ENCODE results near the gene B3GAT1.

B3GAT1 gene

DNA sequence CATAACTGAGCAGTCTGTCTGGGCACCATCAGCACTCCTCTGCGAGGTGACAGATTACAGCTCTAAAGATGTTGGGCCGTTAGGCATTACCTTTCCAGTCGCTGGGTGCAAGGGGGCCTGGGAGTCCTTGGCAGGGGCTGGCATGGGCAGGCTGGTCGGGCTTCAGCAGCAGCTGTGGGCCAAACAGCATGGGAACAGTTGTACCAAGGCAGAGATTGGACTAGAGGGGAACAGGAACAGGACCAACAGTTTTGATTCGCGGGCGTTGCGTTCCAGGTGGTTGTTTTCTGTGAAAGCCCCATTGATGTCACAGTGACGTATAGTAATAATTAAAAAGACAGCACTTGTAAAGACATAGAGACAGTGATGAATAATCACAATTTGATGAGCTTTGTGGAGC lies 25.8 kb upstream of the B3GAT1 start:
- Histone ChIP-seq H3K27ac (ENCODE audit: low read length) (no peak overlapping the region), H2AFZ (ENCODE audit: low read length) (no peak overlapping the region), H3K9me3 (replicated peaks; ENCODE audit: insufficient read depth, low read length) (no peaks in the 10 kb centered on the region), H3K27me3 (replicated peaks; ENCODE audit: insufficient read depth, low read length) (no peaks in the 10 kb centered on the region), H3K9ac (ENCODE audit: low read length) (no peak overlapping the region), H3K4me1 (ENCODE audit: low read length) (no peaks in the 10 kb centered on the region), H3K4me3 (ENCODE audit: low read length) (no peak overlapping the region), H3F3A (ENCODE audit: insufficient read depth, low read length) (no peaks in the 10 kb centered on the region), H3K36me3 (replicated peaks; ENCODE audit: insufficient read depth, low read length) (no peaks in the 10 kb centered on the region), H3K9me2 (replicated peaks; ENCODE audit: insufficient read depth, low read length) (no peaks in the 10 kb centered on the region), H3K79me2 (ENCODE audit: low read length) (no peaks in the 10 kb centered on the region), H3K4me2 (ENCODE audit: low read depth, low read length) (no peak overlapping the region), H4K20me1 (ENCODE audit: insufficient read depth, low read length) (no peaks in the 10 kb centered on the region)
- TF ChIP-seq EZH2phosphoT487 (IDR thresholded peaks at IDR 0.05; ENCODE audit: low read length) = no peak
- TF ChIP-seq, protein P1, sequence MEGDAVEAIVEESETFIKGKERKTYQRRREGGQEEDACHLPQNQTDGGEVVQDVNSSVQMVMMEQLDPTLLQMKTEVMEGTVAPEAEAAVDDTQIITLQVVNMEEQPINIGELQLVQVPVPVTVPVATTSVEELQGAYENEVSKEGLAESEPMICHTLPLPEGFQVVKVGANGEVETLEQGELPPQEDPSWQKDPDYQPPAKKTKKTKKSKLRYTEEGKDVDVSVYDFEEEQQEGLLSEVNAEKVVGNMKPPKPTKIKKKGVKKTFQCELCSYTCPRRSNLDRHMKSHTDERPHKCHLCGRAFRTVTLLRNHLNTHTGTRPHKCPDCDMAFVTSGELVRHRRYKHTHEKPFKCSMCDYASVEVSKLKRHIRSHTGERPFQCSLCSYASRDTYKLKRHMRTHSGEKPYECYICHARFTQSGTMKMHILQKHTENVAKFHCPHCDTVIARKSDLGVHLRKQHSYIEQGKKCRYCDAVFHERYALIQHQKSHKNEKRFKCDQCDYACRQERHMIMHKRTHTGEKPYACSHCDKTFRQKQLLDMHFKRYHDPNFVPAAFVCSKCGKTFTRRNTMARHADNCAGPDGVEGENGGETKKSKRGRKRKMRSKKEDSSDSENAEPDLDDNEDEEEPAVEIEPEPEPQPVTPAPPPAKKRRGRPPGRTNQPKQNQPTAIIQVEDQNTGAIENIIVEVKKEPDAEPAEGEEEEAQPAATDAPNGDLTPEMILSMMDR (IDR thresholded peaks at IDR 0.05; ENCODE audit: low read length) = no peak
- TF ChIP-seq EZH2 (optimal IDR thresholded peaks at IDR 0.05; ENCODE audit: low read depth, low read length) = no peak
- no peak for DNase-seq

DNA sequence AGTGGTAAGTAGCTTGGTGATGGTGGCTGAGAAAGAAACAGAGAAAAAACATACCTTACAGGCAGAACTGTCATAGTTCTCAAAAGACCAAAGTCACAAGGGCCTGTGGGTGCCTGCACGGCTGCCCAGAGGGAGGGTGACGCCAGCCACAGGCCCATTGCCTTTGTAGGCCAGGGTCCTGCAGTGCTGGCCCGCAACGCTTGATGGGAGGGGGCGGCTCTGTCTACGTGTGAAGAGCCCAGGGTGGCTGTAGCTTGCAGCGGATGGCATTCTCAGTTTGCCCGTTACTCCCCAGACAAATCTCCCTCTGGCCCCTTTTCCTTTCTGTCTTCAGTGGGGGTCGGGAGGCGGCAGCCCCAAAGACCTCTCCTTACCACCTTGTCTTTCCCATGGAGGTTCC lies 24.7 kb upstream of the B3GAT1 start:
- Histone ChIP-seq H3F3A (ENCODE audit: insufficient read depth, low read length) (no peaks in the 10 kb centered on the region), H4K20me1 (ENCODE audit: insufficient read depth, low read length) (no peaks in the 10 kb centered on the region), H3K9ac (ENCODE audit: low read length) (no peak overlapping the region), H3K4me3 (ENCODE audit: low read length) (no peak overlapping the region), H3K4me1 (ENCODE audit: low read length) (no peaks in the 10 kb centered on the region), H3K4me2 (ENCODE audit: low read depth, low read length) (no peak overlapping the region), H3K36me3 (replicated peaks; ENCODE audit: insufficient read depth, low read length) (no peaks in the 10 kb centered on the region), H3K79me2 (ENCODE audit: low read length) (no peaks in the 10 kb centered on the region), H3K27me3 (replicated peaks; ENCODE audit: insufficient read depth, low read length) (no peaks in the 10 kb centered on the region), H3K9me3 (replicated peaks; ENCODE audit: insufficient read depth, low read length) (no peaks in the 10 kb centered on the region), H3K27ac (ENCODE audit: low read length) (no peak overlapping the region), H3K9me2 (replicated peaks; ENCODE audit: insufficient read depth, low read length) (no peaks in the 10 kb centered on the region), H2AFZ (ENCODE audit: low read length) (no peak overlapping the region)
- DNase-seq = no peak
- no peak for TF ChIP-seq EZH2 (optimal IDR thresholded peaks at IDR 0.05; ENCODE audit: low read depth, low read length)
- TF ChIP-seq EZH2phosphoT487 (IDR thresholded peaks at IDR 0.05; ENCODE audit: low read length) = no peak
- TF ChIP-seq, protein P1 (IDR thresholded peaks at IDR 0.05; ENCODE audit: low read length) = no peak

DNA sequence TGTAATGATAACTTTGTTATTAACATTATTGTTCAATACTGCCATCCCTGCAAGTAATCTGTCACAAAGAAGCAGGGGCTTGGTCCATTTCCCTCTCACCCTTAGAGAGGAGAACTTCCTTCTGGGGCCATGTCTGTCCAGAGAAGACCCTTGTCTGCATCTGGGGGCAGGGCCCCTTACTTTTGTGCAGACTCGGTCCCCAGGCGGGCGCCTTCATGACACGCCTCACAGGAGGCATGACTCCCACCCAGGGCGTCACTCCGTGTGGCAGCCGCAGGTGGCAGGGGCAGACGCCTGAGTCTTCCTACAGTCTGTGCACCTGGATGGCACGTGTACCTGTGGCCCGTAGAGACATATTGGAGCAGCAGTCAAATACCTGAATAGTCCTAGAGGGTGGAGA lies 21.8 kb upstream of the B3GAT1 start:
- Histone ChIP-seq H3K27me3 (replicated peaks; ENCODE audit: insufficient read depth, low read length) (no peaks in the 10 kb centered on the region), H3K27ac (ENCODE audit: low read length) (no peak overlapping the region), H2AFZ (ENCODE audit: low read length) (no peak overlapping the region), H3K79me2 (ENCODE audit: low read length) (no peaks in the 10 kb centered on the region), H3K4me2 (ENCODE audit: low read depth, low read length) (no peak overlapping the region), H3K9me2 (replicated peaks; ENCODE audit: insufficient read depth, low read length) (no peaks in the 10 kb centered on the region), H3K4me3 (ENCODE audit: low read length) (no peak overlapping the region), H3K4me1 (ENCODE audit: low read length) (no peaks in the 10 kb centered on the region), H3K9me3 (replicated peaks; ENCODE audit: insufficient read depth, low read length) (no peaks in the 10 kb centered on the region), H4K20me1 (ENCODE audit: insufficient read depth, low read length) (no peaks in the 10 kb centered on the region), H3K36me3 (replicated peaks; ENCODE audit: insufficient read depth, low read length) (no peaks in the 10 kb centered on the region), H3F3A (ENCODE audit: insufficient read depth, low read length) (no peaks in the 10 kb centered on the region), H3K9ac (ENCODE audit: low read length) (no peak overlapping the region)
- TF ChIP-seq, protein P1 (IDR thresholded peaks at IDR 0.05; ENCODE audit: low read length) = no peak
- TF ChIP-seq EZH2 (optimal IDR thresholded peaks at IDR 0.05; ENCODE audit: low read depth, low read length) (no peak), EZH2phosphoT487 (IDR thresholded peaks at IDR 0.05; ENCODE audit: low read length) (no peak)
- DNase-seq = no peak
